ENCODE data around the gene THSD4.

The THSD4 gene

GRCh38 chr15:71517751-71518150, 402.5 kb downstream of the THSD4 start:
- no peak for DNase-seq

GRCh38 chr15:71518661-71519060, 403.4 kb downstream of the THSD4 start:
- DNase-seq, result no peak

- DNase-seq, result no peak
Observed at GRCh38 chr15:71526060-71526820, 411.0 kb downstream of the THSD4 start.

- no peak for DNase-seq
Observed at GRCh38 chr15:71529361-71529760, 414.1 kb downstream of the THSD4 start.

GRCh38 chr15:71530116-71530515, 414.8 kb downstream of the THSD4 start:
- DNase-seq, result no peak

GRCh38 chr15:71532994-71533393, 417.7 kb downstream of the THSD4 start:
- peak; percentile 39 for DNase-seq

GRCh38 chr15:71538181-71538580, 422.9 kb downstream of the THSD4 start:
- DNase-seq, result no peak

- DNase-seq, result no peak
Observed at GRCh38 chr15:71541746-71542145, 426.5 kb downstream of the THSD4 start.

- no peak for DNase-seq
Observed at GRCh38 chr15:71542836-71543235, 427.6 kb downstream of the THSD4 start.

GRCh38 chr15:71543413-71543812, 428.1 kb downstream of the THSD4 start:
- DNase-seq, result no peak

- no peak for DNase-seq
Observed at GRCh38 chr15:71545223-71545760, 430.0 kb downstream of the THSD4 start.

- DNase-seq, result no peak
Observed at GRCh38 chr15:71545923-71546322, 430.7 kb downstream of the THSD4 start.

- peak; percentile 2 for DNase-seq
Observed at GRCh38 chr15:71547011-71547410, 431.7 kb downstream of the THSD4 start.

GRCh38 chr15:71548401-71548807, 433.1 kb downstream of the THSD4 start:
- no peak for DNase-seq

GRCh38 chr15:71549091-71549490, 433.8 kb downstream of the THSD4 start:
- no peak for DNase-seq

- DNase-seq, result no peak
Observed at GRCh38 chr15:71549697-71550096, 434.4 kb downstream of the THSD4 start.

GRCh38 chr15:71551566-71551965, 436.3 kb downstream of the THSD4 start:
- no peak for DNase-seq

- DNase-seq, result no peak
Observed at GRCh38 chr15:71559098-71559497, 443.8 kb downstream of the THSD4 start.

- no peak for DNase-seq
Observed at GRCh38 chr15:71559616-71560015, 444.3 kb downstream of the THSD4 start.

- DNase-seq, result no peak
Observed at GRCh38 chr15:71562251-71562650, 447.0 kb downstream of the THSD4 start.

- DNase-seq, result no peak
Observed at GRCh38 chr15:71564217-71564616, 448.9 kb downstream of the THSD4 start.

- no peak for DNase-seq
Observed at GRCh38 chr15:71565006-71565405, 449.7 kb downstream of the THSD4 start.

GRCh38 chr15:71565631-71566160, 450.4 kb downstream of the THSD4 start:
- no peak for DNase-seq

- DNase-seq, result no peak
Observed at GRCh38 chr15:71566226-71566625, 451.0 kb downstream of the THSD4 start.

- no peak for DNase-seq
Observed at GRCh38 chr15:71567173-71567572, 451.9 kb downstream of the THSD4 start.

Data from NCI-H69 (cell line).